ENCODE measurements around the gene MAB21L4. TPM values are rescaled to one million over a fixed set of nuclear protein-coding genes. Genes with fewer than 3 reads are reported as not detected.

MAB21L4 gene
- total RNA-seq, 4 donors from 2014 or later = 41.3 to 121 (median 69.1) TPM

GRCh38 chr2:240898731-240899467, 2.9 kb upstream of the MAB21L4 start:
- no peak overlapping the region for H3K4me3 ChIP-seq (ENCODE audit: low read depth, poor library complexity, severe bottlenecking)
- WGBS, 2 donors = 45 to 57% methylated on average over 16 to 23 of the region's 23 CpGs
- no peak for DNase-seq (ENCODE audit: low spot score in 2 of 2)
- no peak for TF ChIP-seq POLR2A (IDR thresholded peaks at IDR 0.05)
- TF ChIP-seq CTCF (IDR thresholded peaks at IDR 0.05) = no peak
- intact Hi-C loops (cut with DNase I; ENCODE audit: low total_unique reads) = no loop called here

DNA sequence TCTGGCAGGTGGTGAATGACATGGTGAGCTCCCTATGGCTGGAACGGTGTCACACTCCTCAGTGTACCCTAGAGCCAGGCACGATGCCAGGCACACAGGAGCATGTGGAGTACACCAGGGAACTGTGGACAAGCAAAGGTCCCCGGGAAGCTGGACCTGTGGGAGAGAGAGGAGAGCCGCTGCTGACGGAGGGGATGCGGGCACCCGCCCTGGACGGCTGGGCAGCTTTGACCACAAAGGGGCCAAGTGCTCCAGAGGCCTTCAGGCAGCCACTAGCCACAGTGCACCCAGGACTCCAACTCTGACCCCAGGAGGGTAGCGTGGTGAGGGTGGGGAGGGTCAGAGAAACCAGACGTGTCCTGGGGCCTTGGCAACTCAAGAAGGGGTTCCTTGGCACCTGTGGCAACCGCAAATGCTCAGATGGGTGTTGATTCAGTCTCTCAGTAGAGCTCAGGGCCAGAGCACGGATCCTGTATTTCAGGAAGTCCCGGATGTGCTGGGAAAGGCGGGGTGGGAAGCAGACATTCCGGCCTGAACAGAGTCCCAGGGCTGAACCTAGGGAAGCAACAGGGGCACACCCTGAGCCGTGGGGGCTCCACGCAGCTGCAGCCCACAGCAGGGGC, 2.3 kb upstream of the MAB21L4 start:
- intact Hi-C loops (cut with DNase I; ENCODE audit: low total_unique reads) = no loop called here
- no peak for DNase-seq (ENCODE audit: low spot score in 2 of 2)
- no peak for TF ChIP-seq POLR2A (IDR thresholded peaks at IDR 0.05)
- no peak for TF ChIP-seq CTCF (IDR thresholded peaks at IDR 0.05)
- H3K4me3 ChIP-seq (ENCODE audit: low read depth, poor library complexity, severe bottlenecking) = no peak overlapping the region
- WGBS, 2 donors = 38 to 48% methylated on average over 17 of the region's 17 CpGs

- DNase-seq (ENCODE audit: low spot score in 2 of 2) = no peak
- WGBS, 2 donors = 61 to 70% methylated on average over 11 to 16 of the region's 23 CpGs
- H3K4me3 ChIP-seq (ENCODE audit: low read depth, poor library complexity, severe bottlenecking) = no peak overlapping the region
- TF ChIP-seq CTCF (IDR thresholded peaks at IDR 0.05) (no peak), POLR2A (IDR thresholded peaks at IDR 0.05) (no peak)
- intact Hi-C loops (cut with DNase I; ENCODE audit: low total_unique reads) = no loop called here
Observed at GRCh38 chr2:240896871-240897692, 1.1 kb upstream of the MAB21L4 start.

- H3K4me3 ChIP-seq (ENCODE audit: low read depth, poor library complexity, severe bottlenecking) = no peak overlapping the region
- no peak for TF ChIP-seq POLR2A (IDR thresholded peaks at IDR 0.05)
- no peak for TF ChIP-seq CTCF (IDR thresholded peaks at IDR 0.05)
- DNase-seq (ENCODE audit: low spot score in 2 of 2) = no peak
- intact Hi-C loops (cut with DNase I; ENCODE audit: low total_unique reads) = no loop called here
- WGBS, 2 donors = 46 to 84% methylated on average over 4 to 5 of the region's 7 CpGs
Observed at GRCh38 chr2:240896394-240896793, 438 bp upstream of the MAB21L4 start.

GRCh38 chr2:240894836-240895558, 959 bp downstream of the MAB21L4 start:
- no peak for TF ChIP-seq CTCF (IDR thresholded peaks at IDR 0.05)
- no peak for TF ChIP-seq POLR2A (IDR thresholded peaks at IDR 0.05)
- H3K4me3 ChIP-seq (ENCODE audit: low read depth, poor library complexity, severe bottlenecking) = no peak overlapping the region
- no peak for DNase-seq (ENCODE audit: low spot score in 2 of 2)
- intact Hi-C loops (cut with DNase I; ENCODE audit: low total_unique reads) = no loop called here
- 81 to 82% methylated on average over 18 to 28 of the region's 28 CpGs for WGBS, 2 donors

Measured in lower leg skin (tissue), 4 donors.